HUDEP-2 (cell line): Measurements from ENCODE around the gene NEXN.
"Not testable (repeated sequence)": the region's sequence is repeated elsewhere in the genome, so short reads cannot be mapped to it uniquely, and the experiment has no call there.

Source experiments
- DNase-seq, 76 experiments: peaks; one replicate each; lab custom pipeline; 2025; ENCODE audit not compliant: unreplicated experiment in 76 of 76; lab: John Stamatoyannopoulos, UW

The NEXN gene

DNA sequence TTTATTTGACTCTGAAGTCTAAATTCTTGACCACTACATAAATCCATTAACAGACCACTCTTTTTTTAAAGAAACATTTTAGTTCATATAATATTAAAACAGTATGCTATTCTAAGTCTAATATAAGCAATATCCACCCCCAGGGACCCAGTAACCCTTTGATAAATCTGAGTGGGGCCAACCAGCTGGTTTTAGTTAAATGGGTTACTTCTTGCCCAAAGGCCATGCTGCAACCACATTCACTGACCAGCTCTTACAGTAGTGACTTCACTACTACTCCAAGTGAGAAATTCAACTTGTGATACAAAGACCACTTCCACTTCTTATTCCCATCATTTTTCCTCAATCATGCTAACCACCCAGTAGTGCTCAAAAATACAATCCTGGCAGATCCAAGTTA, 70.0 kb downstream of the NEXN start:
- DNase-seq = no peak

DNA sequence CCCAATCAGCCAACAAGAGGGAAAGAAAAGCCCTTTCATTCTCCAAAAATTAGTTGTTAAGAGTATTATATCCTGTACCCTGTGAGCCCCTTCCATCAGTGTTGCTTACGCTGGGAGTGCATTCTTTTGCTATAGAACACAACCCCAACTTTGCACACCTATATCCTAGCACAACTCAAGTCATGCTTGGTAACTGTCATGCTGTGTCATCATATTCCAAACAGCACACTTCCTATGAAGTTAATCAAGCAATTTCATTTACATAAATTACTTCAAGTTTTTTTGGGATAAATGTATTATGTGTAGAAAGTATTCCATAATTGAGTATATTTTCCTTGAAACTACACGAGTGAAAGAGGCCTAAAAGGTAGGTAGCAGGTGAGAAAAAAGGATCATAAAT, 70.4 kb downstream of the NEXN start:
- no peak for DNase-seq

DNA sequence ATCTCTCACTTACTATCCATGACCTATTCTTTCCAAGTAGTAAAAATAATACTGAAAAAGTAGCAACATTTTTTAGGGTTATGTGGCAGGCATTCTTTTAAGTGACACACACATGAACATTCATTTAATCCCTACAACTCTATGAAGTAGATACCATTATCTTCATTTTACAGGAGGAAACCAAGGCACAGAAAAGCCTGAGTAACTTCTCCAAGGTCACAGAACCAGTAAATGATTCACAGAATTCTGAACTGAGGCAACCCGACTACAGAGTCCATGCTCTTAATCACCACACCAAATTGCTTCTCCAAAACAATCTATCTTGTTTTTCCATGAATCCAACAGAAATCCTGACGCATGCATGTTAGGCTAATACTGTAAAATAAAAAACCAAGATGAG, 73.0 kb downstream of the NEXN start:
- no peak for DNase-seq

DNA sequence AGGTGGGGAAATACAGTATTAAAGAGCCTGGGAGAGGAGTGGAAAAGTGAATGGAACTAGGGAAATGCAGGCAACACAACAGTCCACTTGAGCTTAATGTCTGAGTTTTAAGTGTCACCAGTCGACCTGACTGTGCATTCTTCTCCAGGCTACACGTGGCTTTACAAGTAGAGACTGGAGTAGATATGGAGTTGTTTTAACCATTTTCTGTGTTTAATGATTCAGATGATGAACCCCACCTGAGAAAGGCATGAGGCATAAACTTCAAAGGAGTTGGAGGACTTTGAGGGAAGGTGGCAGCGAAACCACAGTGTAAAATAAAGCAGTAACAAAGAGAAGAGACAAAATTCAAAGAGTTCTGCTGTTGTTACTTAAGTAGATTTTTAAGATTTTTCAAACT, 77.9 kb downstream of the NEXN start:
- DNase-seq = no peak

DNA sequence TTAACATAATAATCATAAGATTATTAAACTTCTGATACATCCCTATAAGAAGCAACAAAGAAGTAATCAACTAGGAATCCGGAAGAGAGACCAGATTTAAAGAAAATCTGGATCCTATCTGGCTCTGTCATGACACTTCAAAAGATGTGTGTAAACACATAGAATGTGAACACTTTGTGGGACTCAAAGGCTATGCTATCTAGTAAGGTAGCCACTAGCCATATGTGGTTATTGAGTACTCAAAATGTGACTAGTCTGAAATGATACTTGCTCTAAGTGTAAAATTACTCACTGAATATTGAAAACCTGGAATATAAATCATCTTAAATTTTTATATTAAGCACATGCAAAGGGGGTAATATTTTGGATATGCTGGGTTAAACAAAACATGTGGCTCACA, 81.8 kb downstream of the NEXN start:
- no peak for DNase-seq

DNA sequence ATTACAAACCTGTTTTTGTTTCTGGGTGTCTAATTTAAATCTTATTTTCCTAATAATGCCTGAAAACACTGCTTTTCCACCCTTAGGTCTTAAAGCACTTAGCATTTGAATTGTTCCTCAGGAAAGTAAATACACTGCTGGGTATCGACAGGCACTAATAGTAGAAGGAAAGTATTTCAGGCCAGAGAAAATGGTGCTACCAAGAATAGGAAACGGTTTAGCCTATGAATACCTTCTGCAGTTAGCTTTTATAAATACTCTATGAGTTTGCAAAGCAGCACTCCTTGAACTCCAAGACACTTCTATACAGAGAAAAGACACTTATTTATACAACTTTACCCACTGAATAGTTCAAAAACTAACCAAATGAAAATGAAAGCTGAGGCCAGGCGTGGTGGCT, 83.7 kb downstream of the NEXN start:
- DNase-seq = no peak

DNA sequence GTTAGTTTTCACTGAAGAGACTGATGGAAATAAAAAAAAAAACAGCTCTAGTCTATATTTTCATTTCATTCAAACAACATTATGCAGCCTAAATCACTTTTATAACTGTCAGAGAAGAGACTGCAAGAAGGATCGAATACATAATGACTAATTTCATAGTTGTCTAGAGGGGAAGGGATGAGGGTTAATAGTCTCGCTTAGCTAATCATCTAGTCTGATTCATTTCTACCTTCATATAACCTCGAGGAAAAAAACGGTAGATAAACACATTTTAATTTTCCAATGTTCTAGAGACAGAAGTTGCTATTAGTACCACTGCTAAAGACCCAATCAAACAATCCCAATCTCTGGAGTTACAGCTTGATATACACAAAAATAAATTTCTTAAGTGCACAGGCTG, 87.0 kb downstream of the NEXN start:
- DNase-seq = no peak

DNA sequence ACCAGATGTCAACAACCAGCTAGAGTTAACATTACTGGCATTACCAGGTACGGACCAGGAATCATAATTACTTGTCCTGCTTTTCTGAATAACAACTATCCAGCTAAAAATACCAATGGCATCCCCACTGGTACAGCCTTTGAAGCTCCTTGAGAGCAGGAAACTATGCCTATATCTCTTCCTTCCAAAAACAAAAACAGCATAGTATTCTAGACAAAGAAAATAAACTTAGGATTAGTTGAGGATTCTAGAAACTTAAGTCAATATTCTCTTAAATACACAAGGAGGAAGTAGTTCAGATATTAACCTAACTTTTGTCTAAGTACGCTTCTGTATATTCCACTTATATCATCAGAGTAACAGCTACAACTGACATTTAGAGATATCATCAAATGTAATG, 87.5 kb downstream of the NEXN start:
- DNase-seq = no peak

DNA sequence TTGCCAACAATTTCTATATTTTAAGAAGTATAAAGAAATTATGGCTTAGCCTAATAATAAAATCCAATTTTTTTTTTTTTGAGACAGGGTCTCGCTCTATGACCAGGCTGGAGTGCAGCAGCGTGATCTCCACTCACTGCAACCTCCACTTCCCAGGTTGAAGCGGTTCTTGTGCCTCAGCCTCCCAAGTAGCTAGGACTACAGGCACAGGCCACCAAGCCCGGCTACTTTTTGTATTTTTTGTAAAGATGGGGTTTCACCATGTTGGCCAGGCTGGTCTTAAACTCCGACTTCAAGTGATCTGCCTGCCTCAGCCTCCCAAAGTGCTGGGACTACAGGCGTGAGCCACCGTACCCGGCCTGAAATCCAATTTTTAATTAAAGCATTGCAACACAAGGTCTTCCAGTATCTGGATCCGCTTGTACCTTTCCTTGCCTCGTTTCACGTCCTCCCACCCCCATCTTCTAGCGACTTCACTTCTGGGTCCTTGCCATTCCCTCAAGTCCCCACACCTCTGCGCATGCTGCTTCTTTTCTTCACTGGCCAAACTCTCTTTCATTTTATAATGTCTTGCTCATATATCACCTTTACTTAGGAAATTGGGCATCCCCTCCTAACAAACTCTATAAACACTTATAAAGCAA, 88.1 kb downstream of the NEXN start:
- peak in 1 of 76 experiments; percentile 3 for DNase-seq

DNA sequence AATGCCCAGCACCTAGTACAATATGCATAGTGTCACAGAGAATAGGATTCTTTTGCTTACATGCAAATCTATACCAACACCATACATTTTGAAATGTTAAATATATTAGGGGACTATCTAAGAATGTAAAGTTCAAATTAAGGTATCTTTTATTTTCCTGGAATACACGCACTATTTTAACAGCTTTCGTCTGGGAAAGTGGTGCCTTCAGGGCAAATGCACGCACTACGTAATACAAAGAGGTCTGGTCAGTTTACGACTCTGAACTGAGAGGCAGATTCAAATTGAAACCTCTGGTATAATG, 89.5 kb downstream of the NEXN start:
- DNase-seq = no peak

DNA sequence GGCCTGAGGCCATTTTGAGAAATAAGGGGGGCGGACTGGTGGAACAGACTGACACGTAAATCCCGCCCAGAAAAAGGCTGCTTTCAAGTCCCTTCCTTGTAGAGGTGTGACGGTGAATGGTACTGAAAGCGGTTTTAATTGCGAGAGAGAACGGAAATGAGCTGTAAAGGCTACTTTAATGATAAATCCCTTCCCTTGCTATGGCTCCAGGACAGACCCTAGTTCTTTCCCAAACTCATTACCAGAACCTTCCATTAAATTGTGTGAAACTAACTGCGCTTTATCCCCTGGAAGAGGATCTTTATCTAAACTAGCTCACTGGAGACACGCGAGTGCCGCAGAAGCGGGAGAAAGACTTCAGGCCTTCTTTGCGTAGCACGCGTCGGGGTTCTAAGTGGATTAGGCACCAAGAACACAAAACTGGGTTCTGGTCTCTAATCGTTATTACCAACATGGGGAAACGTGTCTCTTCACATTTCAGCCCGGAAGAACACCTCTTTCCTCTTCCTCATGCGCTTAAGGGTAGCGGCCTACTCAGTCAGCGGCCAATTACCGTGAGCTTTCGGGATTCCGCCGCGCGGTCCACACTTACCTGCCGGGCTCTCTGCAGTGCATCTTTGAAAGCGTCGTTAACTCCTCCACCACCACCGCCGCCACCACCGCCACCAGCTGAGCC, 90.0 kb downstream of the NEXN start:
- peak in 73 of 76 experiments; percentile 15 to 88 (median 68) for DNase-seq

DNA sequence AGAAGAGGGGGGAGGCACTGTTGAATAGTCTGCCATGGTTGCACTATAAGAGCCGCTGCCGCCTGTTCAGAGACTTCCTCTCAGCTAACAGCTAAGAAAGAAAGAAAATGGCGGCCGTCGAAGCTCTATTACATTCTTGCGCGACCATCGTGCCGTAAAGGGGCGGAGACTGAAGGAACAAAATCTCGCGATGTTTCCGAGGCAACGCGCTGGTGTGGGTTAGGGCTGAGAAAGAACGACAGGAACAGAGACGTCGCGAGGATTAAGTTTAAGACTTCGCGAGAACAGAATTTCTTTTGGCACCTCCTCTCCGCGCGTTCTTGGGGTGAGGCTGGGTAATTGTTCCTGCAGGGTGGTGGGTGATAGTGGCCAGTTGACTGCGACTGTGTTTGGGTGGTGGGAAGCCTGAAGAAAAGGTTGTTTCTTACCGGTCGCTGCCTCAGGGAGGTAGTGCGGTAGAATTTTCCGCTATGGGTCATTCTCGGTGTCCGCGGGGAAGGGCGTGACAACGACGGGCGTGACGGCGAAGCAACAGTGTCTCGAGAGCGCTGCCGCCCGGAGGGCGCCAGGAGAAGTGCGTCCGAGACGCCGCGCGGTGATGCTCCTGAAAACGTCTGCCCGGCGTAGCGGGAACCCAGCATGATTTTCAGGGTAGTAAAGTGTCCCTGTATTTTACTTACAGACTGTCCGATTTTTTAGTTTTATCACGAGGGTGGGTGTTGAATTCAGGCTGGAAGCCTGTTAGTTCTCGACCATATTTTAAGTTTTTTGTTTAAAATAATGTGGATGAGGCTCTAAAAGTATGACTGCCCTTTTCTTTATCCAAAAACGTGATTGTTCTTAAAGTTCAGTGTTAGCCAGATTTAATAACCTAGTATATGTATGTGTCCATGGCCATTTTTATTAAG, 90.8 kb downstream of the NEXN start, which contains the start of gene FUBP1:
TSS of gene FUBP1 (minus strand) at position 104 of the 908 bp plus-strand sequence. CDS start at position 36, 68 bp downstream.
- DNase-seq = peak; percentile 34 to 97 (median 91)

DNA sequence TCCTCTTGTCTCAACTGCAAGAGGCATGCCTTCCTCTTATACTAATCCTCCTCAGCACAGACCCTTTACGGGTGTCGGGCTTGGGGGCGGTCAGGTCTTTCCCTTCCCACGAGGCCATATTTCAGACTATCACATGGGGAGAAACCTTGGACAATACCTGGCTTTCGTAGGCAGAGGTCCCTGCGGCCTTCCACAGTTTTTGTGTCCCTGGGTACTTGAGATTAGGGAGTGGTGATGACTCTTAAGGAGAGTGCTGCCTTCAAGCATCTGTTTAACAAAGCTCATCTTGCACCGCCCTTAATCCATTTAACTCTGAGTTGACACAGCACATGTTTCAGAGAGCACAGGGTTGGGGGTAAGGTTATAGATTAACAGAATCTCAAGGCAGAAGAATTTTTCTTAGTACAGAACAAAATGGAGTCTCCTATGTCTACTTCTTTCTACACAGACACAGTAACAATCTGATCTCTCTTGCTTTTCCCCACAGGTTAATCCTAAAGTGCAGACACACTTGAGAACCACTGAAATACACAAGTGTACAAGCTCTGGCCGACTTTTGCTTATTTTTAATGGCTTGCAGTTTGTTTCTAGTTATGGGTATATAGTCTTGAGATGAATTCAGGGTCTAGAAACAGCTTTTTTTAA, 95.0 kb downstream of the NEXN start:
- DNase-seq = not testable (repeated sequence)

DNA sequence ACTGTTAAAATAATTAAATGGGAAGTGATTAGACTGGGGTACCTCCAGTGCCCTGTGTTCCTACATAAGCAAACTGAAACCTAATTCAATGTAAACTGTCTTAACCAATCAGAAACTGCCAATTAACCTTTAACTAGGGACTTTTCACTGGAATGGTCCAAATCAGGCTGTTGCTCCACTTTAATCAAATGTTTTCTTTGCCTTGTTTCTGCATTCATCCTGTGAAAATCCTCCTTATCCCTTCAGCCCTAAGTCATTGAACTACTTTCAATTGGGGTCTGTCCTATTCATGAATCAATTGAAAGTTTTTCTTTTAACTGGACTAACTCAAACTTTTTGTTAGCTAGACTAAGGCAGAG, 95.6 kb downstream of the NEXN start:
- no peak for DNase-seq

DNA sequence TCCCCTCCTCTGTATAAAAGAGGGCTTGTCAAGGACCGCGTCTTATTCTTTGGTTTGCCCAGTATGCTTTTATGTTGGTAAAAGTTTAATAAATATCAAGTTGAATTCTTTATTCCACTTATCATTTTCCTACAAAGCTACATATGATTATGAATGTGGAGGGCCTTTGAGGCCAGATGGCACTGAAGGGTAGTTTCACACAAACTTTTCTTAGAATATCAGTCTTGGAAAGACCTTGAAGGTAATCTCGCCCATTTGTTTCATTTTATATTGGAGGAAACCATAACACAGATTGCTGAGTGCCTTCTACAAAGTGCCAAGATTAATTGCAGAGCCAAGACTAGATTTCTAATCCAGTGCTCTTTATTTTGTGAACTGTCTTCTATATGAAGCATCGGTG, 96.2 kb downstream of the NEXN start:
- DNase-seq = no peak

DNA sequence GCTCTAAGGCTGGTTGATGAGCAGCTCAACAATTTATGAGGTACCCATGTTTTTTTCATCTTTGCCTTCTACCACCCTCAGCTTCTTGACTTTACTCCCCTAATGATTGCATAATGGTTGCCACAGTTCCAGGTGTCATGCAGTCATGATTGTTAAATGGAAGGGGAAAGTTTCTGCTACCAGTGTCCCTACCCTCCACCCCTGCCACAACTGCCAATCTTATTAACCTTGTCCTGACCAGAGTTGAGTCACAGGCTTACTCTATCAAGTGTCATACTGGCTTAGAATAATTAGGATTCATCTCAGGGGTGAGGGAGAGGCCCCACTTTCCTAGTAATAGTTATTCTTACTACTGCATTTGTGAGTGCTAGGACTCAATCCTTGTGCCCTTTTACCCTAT, 98.4 kb downstream of the NEXN start:
- no peak for DNase-seq

DNA sequence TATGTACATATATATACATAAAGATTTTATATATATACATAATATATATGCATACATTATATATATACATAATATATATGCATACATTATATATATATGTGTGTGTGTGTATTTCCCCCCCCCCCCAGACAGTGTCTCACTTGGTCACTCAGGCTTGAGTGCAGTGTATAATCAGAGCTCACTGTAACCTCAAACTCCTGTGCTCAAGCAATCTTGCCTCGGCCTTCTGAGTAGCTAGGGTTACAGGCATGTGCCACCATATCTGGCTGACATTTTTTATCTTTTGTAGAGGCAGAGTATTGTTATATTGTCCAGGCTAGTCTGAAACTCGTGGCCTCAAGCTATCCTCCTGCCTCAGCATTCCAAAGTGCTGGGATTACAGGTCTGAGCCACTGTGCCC, 99.5 kb downstream of the NEXN start:
- DNase-seq = no peak

DNA sequence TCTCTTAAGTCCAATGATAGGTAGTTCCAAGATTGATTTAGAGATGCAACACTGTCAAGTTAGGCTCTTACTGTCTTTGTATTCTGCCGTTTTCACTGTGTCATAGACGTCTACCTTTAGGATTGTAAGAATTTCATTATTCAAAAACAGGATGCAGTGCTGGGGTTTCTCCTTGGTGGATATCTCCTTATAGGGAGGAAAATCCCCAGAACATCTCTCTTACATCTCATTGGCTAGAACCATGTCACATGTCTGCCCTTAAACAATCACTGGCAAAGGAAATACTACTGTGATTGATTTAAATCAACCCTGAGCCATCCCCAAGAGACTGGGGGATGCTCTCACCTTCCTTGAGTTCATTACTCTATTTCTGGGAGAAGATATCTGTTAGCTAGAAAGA, 101.3 kb downstream of the NEXN start:
- no peak for DNase-seq

DNA sequence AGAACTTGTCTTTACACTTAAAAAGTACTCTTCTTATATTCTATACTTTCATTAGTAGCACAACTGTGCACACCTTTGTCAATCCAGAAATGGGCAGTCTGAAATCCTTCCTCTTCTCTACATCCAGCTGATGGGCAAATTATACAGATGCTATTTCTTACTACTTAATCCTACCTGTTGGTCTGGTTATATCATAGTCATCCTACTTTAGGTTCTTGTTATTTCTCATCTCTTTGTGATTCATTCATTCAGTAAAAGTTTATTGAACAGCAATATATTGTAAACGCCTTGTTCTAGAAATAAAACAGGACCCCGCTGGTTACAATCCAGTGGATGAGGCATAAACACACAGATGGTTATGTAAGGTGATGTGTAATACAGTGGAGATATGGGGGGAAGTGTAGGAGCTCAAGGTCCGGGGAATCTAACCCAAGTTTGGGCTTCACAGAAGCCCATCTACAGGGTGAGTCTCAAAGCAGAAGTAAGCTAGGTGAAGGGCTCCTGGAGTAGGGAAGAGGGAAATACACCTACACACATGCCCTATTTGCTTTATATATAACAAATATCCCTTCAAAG, 102.3 kb downstream of the NEXN start:
- no peak for DNase-seq

DNA sequence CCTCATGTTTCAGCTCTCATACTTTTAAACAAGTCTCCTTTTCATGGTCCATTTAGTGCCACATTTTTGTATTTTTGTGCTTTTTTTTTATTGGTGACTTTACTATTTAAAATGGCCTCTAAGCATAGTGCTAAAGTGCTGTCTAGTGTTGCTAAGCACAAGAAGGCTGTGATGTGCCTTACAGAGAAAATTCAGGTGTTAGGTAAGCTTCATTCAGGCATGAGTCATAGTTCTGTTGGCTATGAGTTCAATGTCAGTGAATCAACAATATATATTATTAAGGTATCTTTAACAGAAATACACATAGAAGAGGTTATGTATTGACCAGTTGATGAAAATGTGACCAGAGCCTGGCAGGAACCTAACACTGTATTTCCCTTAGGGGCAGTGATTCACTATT, 103.2 kb downstream of the NEXN start:
- DNase-seq = no peak
